Adrenal gland (tissue), 5 donors: ENCODE results near the gene MIF4GD.

ENCODE experiments used
- POLR2A ChIP-seq, 2 donors: fragments of 450-650 bp; IDR thresholded peaks; one replicate each; pipeline ENCODE4 v1.6.1; 2017; ENCODE audit warnings: antibody characterized with exemption in 2 of 2, mild to moderate bottlenecking in 2 of 2, moderate library complexity in 1 of 2
- TF ChIP-seq, protein P1 (sequence below), 6 experiments: fragments of 450-650 bp in 4 of 6; fragments of 200-600 bp in 2 of 6; sonication (generic) in 1 of 6; IDR thresholded peaks; 1 replicate in 5 of 6; 2 replicates in 1 of 6; pipeline versions ENCODE4 v1.5.1 to v1.8.0; 2016 to 2021; ENCODE audit warnings: antibody characterized with exemption in 6 of 6, mild to moderate bottlenecking in 2 of 6, moderate library complexity in 1 of 6
- donor health status: DM: no; HTN: no; CAD: no.

DNA sequence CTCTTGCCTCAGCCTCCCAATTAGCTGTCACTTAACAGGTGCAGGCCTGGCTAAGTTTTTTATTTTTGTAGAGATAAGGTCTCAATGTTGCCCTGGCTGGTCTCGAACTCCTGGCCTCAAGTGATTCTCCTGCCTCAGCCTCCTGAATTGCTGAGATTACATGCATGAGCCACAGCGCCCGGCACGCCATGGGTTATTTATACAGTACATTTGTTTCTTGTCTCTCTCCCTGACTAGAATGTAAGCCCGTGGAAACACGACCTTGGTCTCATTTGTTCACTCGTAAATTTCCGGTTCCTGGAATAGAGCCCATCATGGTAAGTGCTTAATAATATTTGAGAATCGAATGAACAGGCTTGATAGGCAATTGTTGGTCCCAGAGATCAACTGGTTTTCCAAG lies 16.2 kb upstream of the MIF4GD start:
- TF ChIP-seq, protein P1, sequence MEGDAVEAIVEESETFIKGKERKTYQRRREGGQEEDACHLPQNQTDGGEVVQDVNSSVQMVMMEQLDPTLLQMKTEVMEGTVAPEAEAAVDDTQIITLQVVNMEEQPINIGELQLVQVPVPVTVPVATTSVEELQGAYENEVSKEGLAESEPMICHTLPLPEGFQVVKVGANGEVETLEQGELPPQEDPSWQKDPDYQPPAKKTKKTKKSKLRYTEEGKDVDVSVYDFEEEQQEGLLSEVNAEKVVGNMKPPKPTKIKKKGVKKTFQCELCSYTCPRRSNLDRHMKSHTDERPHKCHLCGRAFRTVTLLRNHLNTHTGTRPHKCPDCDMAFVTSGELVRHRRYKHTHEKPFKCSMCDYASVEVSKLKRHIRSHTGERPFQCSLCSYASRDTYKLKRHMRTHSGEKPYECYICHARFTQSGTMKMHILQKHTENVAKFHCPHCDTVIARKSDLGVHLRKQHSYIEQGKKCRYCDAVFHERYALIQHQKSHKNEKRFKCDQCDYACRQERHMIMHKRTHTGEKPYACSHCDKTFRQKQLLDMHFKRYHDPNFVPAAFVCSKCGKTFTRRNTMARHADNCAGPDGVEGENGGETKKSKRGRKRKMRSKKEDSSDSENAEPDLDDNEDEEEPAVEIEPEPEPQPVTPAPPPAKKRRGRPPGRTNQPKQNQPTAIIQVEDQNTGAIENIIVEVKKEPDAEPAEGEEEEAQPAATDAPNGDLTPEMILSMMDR (IDR thresholded peaks at IDR 0.05), result no peak
- no peak for TF ChIP-seq POLR2A (IDR thresholded peaks at IDR 0.05)
